Measurements from ENCODE around the gene LZTR1. TPM values are rescaled to one million over a fixed set of nuclear protein-coding genes. Genes with fewer than 3 reads are reported as not detected.

The LZTR1 gene
- total RNA-seq, 2 donors from 2014 or later = 25.7 to 66.9 TPM

DNA sequence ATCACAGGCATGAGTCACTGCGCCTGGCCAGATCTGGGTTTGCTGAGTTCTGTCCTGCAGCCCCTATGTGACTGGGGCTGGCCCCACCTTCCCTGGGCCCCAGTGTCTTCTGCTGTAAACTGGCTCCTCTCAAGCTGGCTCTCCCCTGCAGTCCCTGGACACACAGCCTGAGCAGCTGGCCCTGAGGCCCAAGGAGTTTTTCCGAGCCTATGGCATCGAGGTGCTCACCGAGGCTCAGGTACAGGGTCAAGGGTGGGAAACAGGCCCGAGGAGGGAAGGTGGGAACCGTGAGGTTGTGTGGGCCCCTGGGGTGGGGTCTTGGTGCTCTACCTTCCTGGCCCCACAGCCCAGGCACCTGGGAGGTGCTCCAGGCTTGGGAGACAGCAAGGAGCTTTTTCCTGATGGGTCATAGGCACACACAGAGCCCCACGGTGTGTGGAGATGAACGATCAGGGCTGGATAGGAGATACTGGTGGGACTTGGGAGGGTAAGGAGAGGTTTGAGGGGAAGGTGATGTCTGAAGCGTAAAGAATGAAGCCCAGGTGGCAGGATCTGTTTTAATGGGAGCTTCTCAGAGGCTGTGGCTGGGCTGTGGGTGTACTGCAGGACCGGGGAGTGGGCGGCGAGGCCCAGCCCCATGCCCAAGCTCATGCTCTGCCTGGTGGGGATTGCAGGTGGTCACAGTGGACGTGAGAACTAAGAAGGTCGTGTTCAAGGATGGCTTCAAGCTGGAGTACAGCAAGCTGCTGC lies 6.4 kb upstream of the LZTR1 start:
- no peaks in the 10 kb centered on the region for H3K36me3 ChIP-seq (replicated peaks in 1 of 2; ENCODE audit: insufficient read depth in 1 of 2, low read depth in 2 of 2)
- WGBS, 2 donors = 65 to 71% methylated on average over 11 to 14 of the region's 14 CpGs
- H3K27me3 ChIP-seq = no peaks in the 10 kb centered on the region
- ATAC-seq = no peak
- H3K4me3 ChIP-seq = no peak overlapping the region
- no peak for DNase-seq
- no peak overlapping the region for H3K27ac ChIP-seq
- H3K4me1 ChIP-seq = peaks cover 14% of the 10 kb centered on the region
- intact Hi-C loops (cut with DNase I) = no loop called here
- TF ChIP-seq POLR2A (IDR thresholded peaks at IDR 0.05) (no peak), CTCF (IDR thresholded peaks at IDR 0.05) (no peak)
- H3K9me3 ChIP-seq = no peaks in the 10 kb centered on the region

DNA sequence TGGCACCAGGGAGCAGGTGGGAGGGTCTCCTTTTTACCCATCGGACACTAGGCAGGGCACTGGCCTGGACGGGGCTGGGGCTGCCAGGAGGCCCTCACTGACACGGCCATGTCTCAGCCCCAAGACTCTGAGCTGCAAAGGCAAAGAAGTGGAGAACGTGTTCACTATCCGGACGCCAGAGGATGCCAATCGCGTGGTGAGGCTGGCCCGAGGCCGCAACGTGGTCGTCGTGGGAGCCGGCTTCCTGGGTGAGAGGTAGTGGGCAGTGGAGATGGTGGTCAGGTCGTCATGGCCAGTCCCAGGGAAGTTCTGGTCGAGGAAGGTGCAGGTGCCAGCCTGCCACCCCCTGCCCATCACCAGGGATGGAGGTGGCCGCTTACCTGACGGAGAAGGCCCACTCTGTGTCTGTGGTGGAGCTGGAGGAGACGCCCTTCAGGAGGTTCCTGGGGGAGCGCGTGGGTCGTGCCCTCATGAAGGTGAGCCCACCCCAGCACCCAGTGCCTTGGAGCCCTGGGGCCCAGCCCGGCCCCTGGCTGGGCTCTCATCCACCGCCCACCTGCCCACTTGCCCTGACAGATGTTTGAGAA lies 5.7 kb upstream of the LZTR1 start:
- Histone ChIP-seq H3K4me1 (peaks cover 20% of the 10 kb centered on the region), H3K27ac (no peak overlapping the region), H3K4me3 (no peak overlapping the region), H3K36me3 (replicated peaks in 1 of 2; ENCODE audit: insufficient read depth in 1 of 2, low read depth in 2 of 2) (no peaks in the 10 kb centered on the region), H3K27me3 (no peaks in the 10 kb centered on the region), H3K9me3 (no peaks in the 10 kb centered on the region)
- ATAC-seq (no peak), DNase-seq (no peak)
- 60 to 78% methylated on average over 13 to 24 of the region's 24 CpGs for WGBS, 2 donors
- intact Hi-C loops (cut with DNase I) = no loop called here
- TF ChIP-seq POLR2A (IDR thresholded peaks at IDR 0.05) (no peak), CTCF (IDR thresholded peaks at IDR 0.05) (no peak)

- TF ChIP-seq CTCF (IDR thresholded peaks at IDR 0.05) (no peak), POLR2A (IDR thresholded peaks at IDR 0.05) (no peak)
- no peak overlapping the region for H3K27ac ChIP-seq
- no peaks in the 10 kb centered on the region for H3K36me3 ChIP-seq (replicated peaks in 1 of 2; ENCODE audit: insufficient read depth in 1 of 2, low read depth in 2 of 2)
- H3K4me3 ChIP-seq = no peak overlapping the region
- WGBS, 2 donors = 68 to 75% methylated on average over 9 to 11 of the region's 11 CpGs
- H3K4me1 ChIP-seq = peaks cover 23% of the 10 kb centered on the region
- H3K9me3 ChIP-seq = no peaks in the 10 kb centered on the region
- DNase-seq = no peak
- no peak for ATAC-seq
- no peaks in the 10 kb centered on the region for H3K27me3 ChIP-seq
- intact Hi-C loops (cut with DNase I) = no loop called here
Measured at GRCh38 chr22:20977019-20977418, 5.1 kb upstream of the LZTR1 start.

GRCh38 chr22:20977516-20978170 lies 4.5 kb upstream of the LZTR1 start:
- TF ChIP-seq CTCF (IDR thresholded peaks at IDR 0.05) (no peak), POLR2A (IDR thresholded peaks at IDR 0.05) (no peak)
- no peaks in the 10 kb centered on the region for H3K9me3 ChIP-seq
- no peak overlapping the region for H3K4me3 ChIP-seq
- no peaks in the 10 kb centered on the region for H3K36me3 ChIP-seq (replicated peaks in 1 of 2; ENCODE audit: insufficient read depth in 1 of 2, low read depth in 2 of 2)
- no peak overlapping the region for H3K27ac ChIP-seq
- no peaks in the 10 kb centered on the region for H3K27me3 ChIP-seq
- intact Hi-C loops (cut with DNase I) = no loop called here
- no peak for ATAC-seq
- 81 to 93% methylated on average over 14 to 17 of the region's 17 CpGs for WGBS, 2 donors
- peaks cover 25% of the 10 kb centered on the region for H3K4me1 ChIP-seq
- DNase-seq = no peak
